GM12891 (cell line): Measurements from ENCODE around the gene NTRK3.

ENCODE experiments used
- POLR2A ChIP-seq: IDR thresholded peaks from 2 replicates; pipeline ENCODE4 v1.6.1; 2011; ENCODE audit warnings: low read depth, low read length, control low read depth
- POLR2AphosphoS5 ChIP-seq: IDR thresholded peaks from 2 replicates; pipeline ENCODE4 v1.6.1; 2011; ENCODE audit warnings: low read depth, low read length, control low read depth
- POU2F2 ChIP-seq: IDR thresholded peaks from 2 replicates; pipeline ENCODE4 v1.6.1; 2011; ENCODE audit warnings: low read depth, mild to moderate bottlenecking, control low read depth, low read length, moderate library complexity
- SPI1 ChIP-seq: IDR thresholded peaks from 2 replicates; pipeline ENCODE4 v1.6.1; 2011; ENCODE audit warnings: low read depth, low read length, control low read depth
- TAF1 ChIP-seq: IDR thresholded peaks from 2 replicates; pipeline ENCODE4 v1.6.1; 2011; ENCODE audit warnings: low read depth, low read length, control low read depth

GRCh38 chr15:87985451-87985850 is 271.1 kb downstream of the NTRK3 start:
- TF ChIP-seq POLR2A (no peak), TAF1 (no peak), POLR2AphosphoS5 (no peak), POU2F2 (no peak), SPI1 (no peak)
